DMS114 treated with DMSO at 0.1 percent for 48 hours (cell line): ENCODE data around the gene TP53.
A peak's percentile ranks its signal among the peaks of the same experiment; 100 is the strongest.

Experiments used
- DNase-seq: peaks from one replicate; lab custom pipeline; 2025; ENCODE audit not compliant: unreplicated experiment; lab: John Stamatoyannopoulos, UW

TP53 gene

DNA sequence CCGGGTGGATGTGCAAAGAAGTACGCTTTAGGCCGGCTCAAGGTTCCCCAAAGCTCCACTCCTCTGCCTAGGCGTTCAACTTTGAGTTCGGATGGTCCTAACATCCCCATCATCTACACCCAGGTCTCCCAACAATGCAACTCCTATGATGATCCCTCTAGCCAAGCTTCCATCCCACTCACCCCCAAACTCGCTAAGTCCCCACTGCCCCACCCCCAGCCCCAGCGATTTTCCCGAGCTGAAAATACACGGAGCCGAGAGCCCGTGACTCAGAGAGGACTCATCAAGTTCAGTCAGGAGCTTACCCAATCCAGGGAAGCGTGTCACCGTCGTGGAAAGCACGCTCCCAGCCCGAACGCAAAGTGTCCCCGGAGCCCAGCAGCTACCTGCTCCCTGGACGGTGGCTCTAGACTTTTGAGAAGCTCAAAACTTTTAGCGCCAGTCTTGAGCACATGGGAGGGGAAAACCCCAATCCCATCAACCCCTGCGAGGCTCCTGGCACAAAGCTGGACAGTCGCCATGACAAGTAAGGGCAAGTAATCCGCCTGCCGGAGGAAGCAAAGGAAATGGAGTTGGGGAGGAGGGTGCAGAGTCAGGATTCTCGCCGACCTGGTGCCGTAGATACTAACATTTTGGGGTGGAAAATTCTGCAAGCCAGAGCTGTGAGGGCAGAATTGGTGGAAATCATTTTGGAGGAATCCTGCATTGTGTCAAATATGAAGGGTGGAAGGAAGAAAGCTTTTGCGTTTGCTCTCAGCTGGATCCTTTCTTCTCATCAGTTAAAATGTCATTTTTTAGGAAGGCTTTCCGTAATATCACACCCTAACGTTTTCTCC, at the start of gene TP53:
TSS of gene TP53 (minus strand) at position 419 of the 836 bp plus-strand sequence. CDS start 10,896 bp downstream, outside the sequence.
- DNase-seq = peak; percentile 88

DNA sequence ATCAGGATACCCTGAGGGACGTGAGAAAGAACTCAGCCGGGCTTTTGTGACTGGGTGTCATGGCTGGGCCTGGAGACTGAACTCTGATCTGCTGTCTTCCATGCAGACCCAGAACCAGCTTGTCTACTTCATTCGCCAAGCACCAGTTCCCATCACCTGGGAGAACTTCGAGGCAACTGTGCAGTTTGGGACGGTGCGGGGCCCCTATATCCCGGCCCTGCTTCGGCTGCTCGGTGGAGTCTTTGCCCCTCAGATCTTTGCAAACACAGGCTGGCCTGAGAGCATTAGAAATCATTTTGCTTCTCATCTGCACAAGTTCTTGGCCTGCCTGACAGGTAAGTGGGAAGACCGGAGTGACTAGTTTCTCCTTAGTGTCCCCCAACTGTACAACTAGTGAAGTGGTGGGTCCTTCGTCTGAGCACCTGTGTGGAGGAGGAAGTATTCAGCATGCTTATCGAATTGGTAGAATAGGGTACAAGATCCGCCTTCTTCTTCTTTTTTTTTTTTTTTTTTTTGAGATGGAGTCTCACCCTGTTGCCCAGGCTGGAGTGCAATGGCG, 45.8 kb upstream of the TP53 start:
- DNase-seq = no peak

DNA sequence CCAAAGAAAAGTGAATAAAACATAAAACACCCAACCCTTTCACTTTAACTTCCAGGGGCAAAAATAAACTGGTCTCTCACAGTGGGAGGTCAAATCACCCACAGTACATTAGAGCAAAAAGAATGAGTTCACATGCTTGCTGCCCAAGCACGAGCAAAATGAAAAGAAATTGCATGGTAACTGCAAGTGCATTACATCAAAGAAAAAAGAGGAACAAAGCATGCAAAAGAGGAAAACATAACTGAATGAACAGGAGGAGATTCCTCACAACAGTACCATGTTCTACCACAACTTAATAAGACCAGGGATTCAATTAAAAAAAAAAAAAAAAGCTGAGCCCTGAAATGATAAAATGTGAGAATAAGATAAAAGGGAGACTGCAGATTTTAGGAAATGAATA, 42.5 kb upstream of the TP53 start:
- no peak for DNase-seq

DNA sequence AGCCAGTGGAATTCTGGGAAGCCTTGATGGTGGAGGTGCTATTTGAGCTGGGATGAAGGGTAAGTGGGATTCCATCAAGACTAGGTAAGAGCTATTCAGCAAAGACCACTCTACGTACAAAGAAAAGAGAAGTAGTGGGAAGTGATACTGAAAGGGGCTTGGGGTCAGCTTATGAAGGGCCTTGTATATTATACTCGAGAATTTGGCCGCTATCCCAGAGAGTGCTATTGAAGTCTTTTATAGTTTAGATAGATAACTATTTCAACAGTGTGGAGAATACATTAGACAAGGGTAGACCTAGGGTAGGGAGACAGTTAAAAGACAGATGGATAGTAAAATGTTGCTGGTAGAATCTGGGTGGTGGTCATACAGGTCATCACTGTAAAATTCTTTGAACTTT, 40.6 kb upstream of the TP53 start:
- DNase-seq = no peak

DNA sequence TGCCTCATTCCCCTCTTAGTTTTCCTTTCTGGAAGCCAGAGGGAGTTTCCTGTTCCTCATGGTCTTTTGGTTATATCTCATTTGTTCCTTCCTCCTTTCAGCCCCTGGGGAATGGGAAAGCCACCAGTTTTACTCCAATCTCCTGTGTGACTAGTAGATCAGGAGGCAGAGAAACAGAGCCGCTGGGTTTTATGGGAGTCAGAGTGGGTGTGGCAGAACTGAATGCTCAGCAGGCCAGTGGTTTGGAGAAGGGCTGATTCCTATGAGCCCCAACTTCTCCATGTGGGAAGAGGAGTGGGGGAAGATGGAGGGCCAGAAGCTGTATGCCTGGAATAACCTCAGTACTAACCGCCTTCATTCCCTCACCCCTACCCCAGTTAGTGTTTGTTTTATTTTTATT, 34.3 kb upstream of the TP53 start:
- DNase-seq = no peak

DNA sequence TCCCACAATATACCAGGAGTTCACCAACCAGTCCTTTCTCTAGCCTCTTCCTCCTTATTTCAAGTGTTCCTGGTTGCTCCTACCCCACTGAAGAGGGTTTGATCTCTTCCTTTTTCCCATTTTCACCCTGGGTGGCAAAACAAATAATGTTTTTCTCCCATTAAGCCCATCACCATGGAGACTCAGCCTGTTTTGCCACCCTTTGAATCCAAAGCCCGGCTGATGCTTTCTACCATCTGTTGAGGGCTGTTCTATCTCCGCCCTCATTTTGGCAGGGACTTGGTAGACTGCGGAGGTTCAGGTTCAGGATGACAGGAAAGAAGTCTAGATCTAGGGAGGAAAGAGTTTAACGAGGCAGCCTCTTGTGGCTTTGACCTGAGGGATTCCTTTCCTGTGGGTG, 32.8 kb upstream of the TP53 start:
- no peak for DNase-seq

DNA sequence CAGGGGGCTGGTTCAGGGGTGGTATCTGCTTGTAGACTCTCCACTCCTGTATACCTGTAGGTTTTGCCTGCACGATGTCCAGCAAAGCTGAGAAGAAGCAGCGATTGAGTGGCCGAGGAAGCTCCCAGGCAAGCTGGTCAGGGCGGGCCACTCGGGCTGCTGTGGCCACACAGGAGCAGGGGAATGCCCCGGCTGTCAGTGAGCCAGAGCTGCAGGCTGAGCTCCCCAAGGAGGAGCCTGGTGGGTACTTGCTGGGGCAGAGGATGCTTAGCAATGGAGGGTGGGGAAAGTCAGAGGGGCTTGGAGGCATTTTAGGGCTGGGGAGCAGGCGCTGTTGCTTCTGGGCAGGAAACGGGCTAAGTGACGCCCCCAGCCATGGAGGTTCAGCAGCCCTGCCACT, 32.4 kb upstream of the TP53 start:
- no peak for DNase-seq

DNA sequence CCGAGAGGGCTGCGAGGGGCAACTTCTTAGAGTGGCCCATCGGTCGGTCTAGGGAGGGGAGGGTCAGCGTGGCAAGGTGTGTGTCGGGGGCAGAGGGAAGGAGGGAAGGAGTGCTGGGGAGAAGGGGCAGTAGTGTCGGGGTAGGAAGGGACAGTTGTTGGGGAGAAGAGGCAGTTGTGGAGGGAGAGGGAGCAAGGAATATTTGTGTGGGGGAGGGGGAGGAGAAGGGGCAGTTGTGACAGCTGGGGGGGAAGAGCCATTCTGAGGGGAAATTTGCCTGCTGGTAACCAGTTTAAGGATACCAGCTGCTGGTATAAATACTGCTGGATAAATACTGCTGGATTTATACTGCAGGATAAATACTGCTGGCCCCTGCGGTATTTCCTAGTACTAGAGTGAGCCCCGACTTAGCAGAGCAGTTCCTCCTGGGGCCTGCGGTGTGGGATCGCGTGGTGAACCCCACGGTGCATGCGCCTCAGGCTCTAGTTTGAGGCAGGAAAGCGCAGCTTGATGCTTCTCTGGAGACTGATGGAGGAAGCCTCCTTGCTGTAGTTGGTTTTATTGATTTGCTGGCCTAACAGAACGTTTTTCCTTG, 30.6 kb upstream of the TP53 start:
- DNase-seq = no peak

DNA sequence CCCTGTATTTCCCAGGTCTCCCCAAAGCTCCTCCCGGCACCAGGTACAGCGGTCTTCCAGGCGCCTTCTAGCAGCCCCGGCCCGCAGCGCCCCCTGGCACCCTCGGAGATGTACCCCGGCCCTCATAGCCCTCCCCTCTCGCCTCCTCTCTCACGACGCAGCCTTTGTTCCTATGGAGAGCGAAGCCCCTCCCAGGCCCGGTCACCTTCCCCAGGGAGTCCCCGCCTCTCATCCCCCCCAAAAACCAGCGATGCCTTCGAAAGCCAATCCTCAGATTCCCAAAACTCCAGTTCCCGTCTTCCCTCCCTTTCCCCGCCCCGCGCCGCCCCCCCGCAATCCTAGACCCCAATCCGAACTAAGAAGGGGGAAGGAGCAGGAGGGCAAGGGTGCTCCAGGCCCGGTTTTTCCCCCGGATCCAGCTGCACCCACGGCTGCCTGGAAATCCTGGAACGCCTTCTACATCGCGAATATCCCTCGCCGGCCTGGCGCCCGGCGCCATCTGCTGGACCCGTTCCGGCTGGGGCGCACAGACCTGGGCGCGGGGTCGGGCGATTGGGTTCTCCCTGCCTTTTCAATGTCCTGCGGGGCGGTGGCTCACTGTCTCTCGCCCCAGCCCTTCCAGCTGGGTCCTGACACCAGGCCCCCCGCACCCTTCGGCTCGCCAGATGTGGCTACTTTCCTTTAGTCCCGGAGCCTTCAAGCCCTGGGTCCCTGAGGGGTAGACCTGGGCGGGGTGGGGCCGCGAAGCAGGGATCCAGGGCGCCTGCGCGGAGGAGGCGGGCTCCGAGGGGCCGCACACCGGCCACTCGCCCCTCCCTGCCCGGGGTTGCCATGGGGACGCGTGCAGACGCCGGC, 29.8 kb upstream of the TP53 start, which contains the start of gene DNAH2:
TSS of gene DNAH2 (plus strand) at position 844 of the 855 bp plus-strand sequence. CDS start 1,991 bp downstream, outside the sequence.
- peak; percentile 61 for DNase-seq

DNA sequence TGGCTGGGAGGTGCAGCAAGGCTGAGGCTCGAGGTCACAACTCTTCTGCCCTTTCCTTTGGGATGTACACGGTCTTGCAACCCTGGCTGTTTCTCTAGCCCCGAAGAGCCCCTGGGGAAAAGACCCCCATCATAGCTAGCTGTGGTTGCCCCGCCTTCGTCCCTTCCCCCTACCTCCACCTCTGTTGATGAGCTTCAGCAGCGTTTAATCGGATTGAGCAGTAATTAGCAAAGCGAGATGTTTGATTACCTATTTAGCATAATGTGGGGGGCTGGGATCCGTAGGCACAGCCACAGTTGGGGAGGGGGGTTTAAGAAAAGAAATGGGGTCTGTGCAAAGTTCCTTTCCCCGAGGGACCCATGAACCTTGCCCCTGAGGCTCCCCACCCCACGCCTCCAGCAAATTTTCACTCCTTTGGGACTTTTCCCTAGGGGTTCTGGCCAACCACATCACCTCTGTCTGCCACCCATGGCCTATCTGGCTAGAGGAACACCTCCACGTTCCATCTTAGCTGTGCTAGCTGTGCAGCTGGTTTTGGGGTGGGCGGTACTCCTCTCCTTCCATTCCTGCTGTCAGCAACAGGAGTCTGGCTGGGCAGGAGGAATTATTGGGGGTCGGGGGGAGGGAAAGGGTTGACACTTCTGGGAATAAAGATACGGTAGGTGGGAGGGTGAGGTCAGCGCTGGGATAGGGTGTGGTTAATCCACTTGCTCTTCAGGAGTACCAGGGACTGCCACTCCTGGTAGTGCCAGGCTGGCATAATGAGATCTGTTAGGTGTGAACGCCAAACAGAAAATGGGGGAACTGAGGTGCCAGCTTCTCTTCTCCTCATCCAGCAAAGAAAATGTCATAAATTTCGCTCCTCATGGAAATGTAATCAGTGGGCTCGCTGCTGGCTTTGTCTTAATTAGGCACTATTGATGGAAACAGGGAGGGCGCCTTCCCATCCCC, 28.9 kb upstream of the TP53 start:
- DNase-seq = no peak

DNA sequence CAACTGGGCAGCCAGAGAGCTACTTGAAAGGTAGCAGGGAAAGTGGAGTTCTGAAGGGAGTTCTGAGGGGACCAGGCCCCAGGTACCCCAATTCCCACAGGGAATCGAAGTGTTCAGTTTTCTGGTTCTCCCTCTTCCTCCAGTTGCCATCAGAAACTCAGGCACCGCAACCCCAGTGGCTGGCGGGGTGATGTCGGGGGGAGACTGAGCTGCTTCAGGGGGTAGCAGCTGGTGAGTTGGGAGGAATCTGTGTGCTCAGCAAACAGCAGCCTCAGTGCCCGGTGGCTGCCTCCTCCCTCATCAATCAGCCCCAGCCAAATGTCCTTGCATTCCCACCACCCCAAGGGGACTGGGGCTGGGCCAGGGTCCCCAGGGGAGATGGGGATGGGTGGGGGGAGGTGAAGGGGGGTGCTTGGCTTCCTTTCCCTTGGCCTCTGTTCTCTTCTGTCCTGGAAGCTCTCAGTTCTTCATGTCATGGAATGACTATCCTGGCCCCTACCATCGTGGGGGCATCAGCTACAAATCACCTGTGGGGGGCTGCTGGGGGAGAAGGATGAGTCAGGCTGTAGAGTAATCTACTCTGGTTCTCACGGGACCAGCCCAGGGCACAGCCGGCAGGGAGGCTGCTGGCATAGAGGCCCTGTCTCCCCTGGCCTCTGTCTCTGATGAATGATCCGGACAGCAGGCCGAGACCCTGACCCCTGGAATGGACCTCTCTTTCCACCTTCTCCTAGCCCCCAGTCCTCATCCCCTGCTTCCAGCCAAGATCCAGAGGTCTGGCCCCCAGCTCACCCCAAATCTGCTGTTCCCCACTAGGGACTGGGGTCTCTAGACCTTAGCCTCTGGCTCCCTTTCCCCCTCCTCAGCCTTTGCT, 27.7 kb upstream of the TP53 start:
- no peak for DNase-seq

DNA sequence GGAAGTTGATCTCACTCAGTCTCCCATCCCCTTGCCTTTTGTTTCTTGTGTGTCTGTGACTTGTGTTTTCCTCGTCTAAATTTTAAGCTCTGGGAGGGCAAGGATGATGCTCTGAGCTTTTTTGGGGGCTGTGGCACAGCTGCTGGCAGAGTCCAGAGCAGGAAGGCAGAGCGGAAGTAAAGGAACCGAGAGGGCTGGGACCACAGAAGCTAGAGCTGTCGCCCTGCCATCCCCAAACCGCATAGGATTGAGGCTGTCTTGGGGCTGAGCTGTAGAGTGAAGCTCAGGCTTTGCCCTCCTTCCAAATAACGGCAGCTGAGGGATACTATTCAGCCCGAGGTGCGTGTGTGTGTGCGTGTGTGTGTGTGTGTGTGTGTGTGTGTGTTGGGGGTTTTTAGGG, 26.5 kb upstream of the TP53 start:
- no peak for DNase-seq

DNA sequence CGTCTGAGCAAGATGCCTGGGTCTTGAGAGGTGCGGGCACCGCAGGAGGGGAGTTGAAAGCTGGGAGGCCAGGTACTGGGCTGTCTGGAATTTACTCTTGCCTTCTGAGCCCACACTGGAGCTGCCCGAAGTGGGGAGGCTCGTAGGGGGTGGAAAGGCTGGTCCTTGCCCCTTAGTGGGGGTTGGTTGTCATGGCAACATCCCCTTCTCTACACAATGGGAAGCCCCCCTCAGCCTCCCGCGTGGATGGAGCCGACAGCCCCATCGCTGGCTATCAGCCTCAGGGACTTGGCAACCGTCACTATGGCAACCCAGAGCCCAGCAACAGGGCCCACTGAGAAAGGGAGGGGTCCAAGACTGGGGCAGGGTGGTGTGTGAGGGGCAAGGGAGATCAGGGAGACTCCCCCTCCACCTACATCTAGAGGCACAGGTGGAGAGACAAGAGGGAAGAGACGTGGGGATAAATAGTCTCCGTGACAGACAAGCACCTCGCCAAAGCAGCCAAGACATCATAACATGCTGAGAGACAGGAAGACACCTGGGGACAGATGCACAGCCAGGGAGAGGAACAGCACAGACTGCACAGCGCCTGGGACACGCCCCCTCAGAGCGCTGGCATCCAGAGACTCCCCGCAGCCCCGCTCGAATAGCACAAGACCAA, 25.0 kb upstream of the TP53 start:
- DNase-seq = no peak

DNA sequence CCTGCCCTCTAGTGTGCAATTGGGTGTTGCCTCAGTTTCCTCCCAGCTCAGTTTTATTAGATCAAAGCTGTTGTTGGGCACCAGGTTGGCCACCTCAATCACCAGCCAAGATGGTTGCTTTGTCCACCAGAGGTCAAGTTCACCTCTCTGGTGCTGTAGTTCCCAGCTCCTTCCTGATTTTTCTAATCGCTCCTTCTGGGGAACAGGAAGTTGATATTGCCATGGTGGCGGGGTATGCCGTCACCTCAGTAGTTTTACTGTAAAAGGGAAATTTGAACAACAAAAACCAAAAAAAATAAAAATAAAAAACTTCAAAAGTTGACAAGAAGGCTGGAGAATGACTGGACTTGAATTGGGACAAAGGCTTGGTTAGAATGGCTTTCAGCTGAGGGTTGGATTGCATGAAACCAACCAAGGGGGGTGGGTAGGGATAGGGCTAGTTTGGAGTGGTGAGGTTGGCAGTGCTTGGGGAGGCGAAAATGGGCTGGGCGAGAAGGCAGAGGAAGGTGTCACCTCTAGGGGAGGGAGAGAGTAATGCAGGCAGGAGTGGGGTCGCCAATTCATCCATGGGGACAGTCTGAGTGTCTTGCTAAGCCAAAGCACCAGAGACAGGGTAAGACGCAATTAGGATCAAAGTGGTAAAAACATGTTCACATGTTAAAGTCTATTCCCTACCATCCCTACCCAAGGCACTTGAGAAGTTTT, 23.9 kb upstream of the TP53 start:
- no peak for DNase-seq

DNA sequence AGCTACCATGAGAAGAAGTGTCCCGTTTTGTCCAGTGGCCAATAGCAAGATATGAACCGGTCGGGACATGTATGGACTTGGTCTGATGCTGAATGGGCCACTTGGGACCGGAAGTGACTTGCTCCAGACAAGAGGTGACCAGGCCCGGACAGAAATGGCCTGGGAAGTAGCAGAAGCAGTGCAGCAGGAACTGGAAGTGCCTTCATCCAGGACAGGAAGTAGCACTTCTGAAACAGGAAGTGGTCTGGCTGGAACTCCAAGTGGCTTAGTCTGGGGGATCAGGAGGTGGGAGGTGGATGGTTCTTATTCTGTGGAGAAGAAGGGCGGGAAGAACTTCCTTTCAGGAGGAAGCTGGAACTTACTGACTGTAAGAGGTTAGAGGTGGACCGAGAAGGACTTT, 23.0 kb upstream of the TP53 start:
- no peak for DNase-seq

DNA sequence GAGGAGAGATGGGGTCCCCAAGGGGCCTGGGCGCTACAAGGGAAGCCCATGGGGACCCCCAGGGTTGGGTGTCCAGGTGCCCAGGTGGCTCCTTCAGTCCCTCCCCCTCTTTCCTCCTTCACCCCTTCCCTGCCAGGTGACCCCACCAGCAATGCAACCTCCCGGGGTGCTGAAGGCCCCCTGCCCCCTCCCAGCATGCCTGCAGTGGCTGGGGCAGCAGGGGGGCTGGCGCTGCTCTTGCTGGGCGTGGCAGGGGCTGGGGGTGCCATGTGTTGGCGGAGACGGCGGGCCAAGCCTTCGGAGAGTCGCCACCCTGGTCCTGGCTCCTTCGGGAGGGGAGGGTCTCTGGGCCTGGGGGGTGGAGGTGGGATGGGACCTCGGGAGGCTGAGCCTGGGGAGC, 21.7 kb upstream of the TP53 start:
- no peak for DNase-seq

DNA sequence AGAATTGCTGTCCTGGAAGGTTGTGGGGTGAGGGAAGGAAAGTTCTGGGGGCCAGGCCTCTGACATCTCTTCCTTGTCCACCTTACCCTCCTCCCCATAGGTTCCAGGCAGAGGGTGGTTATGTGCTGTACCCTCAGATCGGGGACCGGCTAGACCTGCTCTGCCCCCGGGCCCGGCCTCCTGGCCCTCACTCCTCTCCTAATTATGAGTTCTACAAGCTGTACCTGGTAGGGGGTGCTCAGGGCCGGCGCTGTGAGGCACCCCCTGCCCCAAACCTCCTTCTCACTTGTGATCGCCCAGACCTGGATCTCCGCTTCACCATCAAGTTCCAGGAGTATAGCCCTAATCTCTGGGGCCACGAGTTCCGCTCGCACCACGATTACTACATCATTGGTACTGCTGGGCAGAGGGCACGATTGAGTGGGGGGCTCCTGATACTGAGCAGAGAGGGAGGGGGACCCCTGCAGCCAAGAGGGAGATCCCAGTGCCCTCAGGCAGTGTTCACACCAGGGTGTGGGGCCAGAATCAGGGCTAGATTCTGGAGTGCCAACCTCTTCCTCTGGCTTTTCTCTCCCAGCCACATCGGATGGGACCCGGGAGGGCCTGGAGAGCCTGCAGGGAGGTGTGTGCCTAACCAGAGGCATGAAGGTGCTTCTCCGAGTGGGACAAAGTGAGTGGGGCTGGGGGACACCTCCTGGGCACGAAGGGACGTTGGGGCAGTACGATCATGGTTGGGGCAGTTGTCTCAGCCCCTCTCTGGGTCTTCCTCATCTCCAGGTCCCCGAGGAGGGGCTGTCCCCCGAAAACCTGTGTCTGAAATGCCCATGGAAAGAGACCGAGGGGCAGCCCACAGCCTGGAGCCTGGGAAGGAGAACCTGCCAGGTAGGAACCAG, 20.8 kb upstream of the TP53 start:
- DNase-seq = no peak
